Keratinocyte (primary cell): ENCODE data around the gene TMEM39B. TPM values are rescaled to one million over a fixed set of nuclear protein-coding genes. Genes with fewer than 3 reads are reported as not detected.

Source experiments
- DNase-seq: peaks from one replicate; pipeline ENCODE4 v3.0.0-alpha.2; 2011; ENCODE audit warnings: low read depth, missing footprints, low spot score
- FAIRE-seq: peaks from 2 replicates; lab custom pipeline; 2011; peaks lifted over from hg19 to GRCh38; lab: Jason Lieb, UNC
- H2AFZ ChIP-seq: 2 replicates; pipeline ENCODE4 v1.6.0; 2012; ENCODE audit warnings: low read length, control low read depth, inconsistent platforms; ENCODE audit not compliant: control insufficient read depth
- H3K27ac ChIP-seq: 2 replicates; pipeline ENCODE4 v1.5.1; 2011; ENCODE audit warnings: low read length; ENCODE audit not compliant: control insufficient read depth, insufficient read depth
- H3K27me3 ChIP-seq: 3 replicates; pipeline ENCODE4 v1.6.0; 2011; ENCODE audit warnings: low read length; ENCODE audit not compliant: control insufficient read depth, insufficient read depth; ENCODE audit errors: extremely low read depth
- H3K36me3 ChIP-seq, 2 experiments: 2 replicates in 1 of 2; 3 replicates in 1 of 2; pipeline ENCODE4 v1.5.1; 2011; ENCODE audit warnings: low read length in 2 of 2, mild to moderate bottlenecking in 1 of 2; ENCODE audit not compliant: control insufficient read depth in 2 of 2, insufficient read depth in 2 of 2; ENCODE audit errors: extremely low read depth in 1 of 2
- H3K4me1 ChIP-seq: 3 replicates; pipeline ENCODE4 v1.5.1; 2011; ENCODE audit warnings: low read length; ENCODE audit not compliant: control insufficient read depth, insufficient read depth; ENCODE audit errors: extremely low read depth
- H3K4me2 ChIP-seq: 3 replicates; pipeline ENCODE4 v1.6.0; 2011; ENCODE audit warnings: low read depth, low read length; ENCODE audit not compliant: control insufficient read depth, insufficient read depth; ENCODE audit errors: extremely low read depth
- H3K4me3 ChIP-seq, 3 experiments: fragments of 200-600 bp in 1 of 3; sonication (generic) in 1 of 3; 2 replicates in 2 of 3; 3 replicates in 1 of 3; pipeline ENCODE4 v1.5.1; 2011 to 2016; ENCODE audit warnings: low read length in 3 of 3, mild to moderate bottlenecking in 3 of 3, control low read depth in 2 of 3, inconsistent platforms in 1 of 3, low read depth in 1 of 3, mixed read lengths in 1 of 3, mixed run types in 1 of 3, moderate library complexity in 1 of 3; ENCODE audit not compliant: control insufficient read depth in 2 of 3, insufficient read depth in 2 of 3; ENCODE audit errors: extremely low read depth in 1 of 3
- H3K79me2 ChIP-seq: 2 replicates; pipeline ENCODE4 v1.6.0; 2012; ENCODE audit warnings: low read length; ENCODE audit not compliant: control insufficient read depth, insufficient read depth
- H3K9ac ChIP-seq: 3 replicates; pipeline ENCODE4 v1.6.0; 2011; ENCODE audit warnings: low read length; ENCODE audit not compliant: control insufficient read depth, insufficient read depth; ENCODE audit errors: extremely low read depth
- H3K9me1 ChIP-seq: 3 replicates; pipeline ENCODE4 v1.6.0; 2011; ENCODE audit warnings: low read length; ENCODE audit not compliant: control insufficient read depth, insufficient read depth; ENCODE audit errors: extremely low read depth
- H3K9me3 ChIP-seq: 2 replicates; pipeline ENCODE4 v1.5.1; 2012; ENCODE audit warnings: low read depth, low read length; ENCODE audit not compliant: control insufficient read depth
- H4K20me1 ChIP-seq: 3 replicates; pipeline ENCODE4 v1.6.0; 2011; ENCODE audit warnings: low read length; ENCODE audit not compliant: control insufficient read depth, insufficient read depth; ENCODE audit errors: extremely low read depth
- EZH2 ChIP-seq: IDR thresholded peaks from one replicate; pipeline ENCODE4 v1.6.1; 2012; ENCODE audit warnings: inconsistent platforms, mild to moderate bottlenecking, low read length, moderate library complexity
- dilution Hi-C: fragments of 300-500 bp; cut with MboI; formaldehyde crosslinking; loops from one replicate; pipeline ENCODE4 v1.7.0; 2020; ENCODE audit warnings: low sequenced_read_pairs; ENCODE audit not compliant: extremely low pct_ligation_motif_present
- polyA plus RNA-seq, 5 experiments: library from polyadenylated mRNA; depleted of rRNA in 3 of 5; stranded (reverse) in 3 of 5; stranded (forward) in 1 of 5; unstranded in 1 of 5; fragments of >200 nt; gene quantifications; 1 replicate in 1 of 5; 2 replicates in 3 of 5; 3 replicates in 1 of 5; pipeline versions ENCODE4 v1.2.1 to v1.2.3, GENCODE V29; 2011 to 2012; ENCODE audit warnings: missing spikeins in 2 of 5, low read depth in 1 of 5, low replicate concordance in 1 of 5
- TF ChIP-seq, protein P1 (sequence below), 3 experiments: IDR thresholded peaks in 1 of 3; conservative IDR thresholded peaks in 1 of 3; optimal IDR thresholded peaks in 1 of 3; 2 replicates in 2 of 3; 3 replicates in 1 of 3; pipeline versions ENCODE3 to v1.5.1; 2011; ENCODE audit warnings: low read length in 3 of 3, mild to moderate bottlenecking in 3 of 3, moderate library complexity in 2 of 3, control low read depth in 1 of 3, inconsistent platforms in 1 of 3; ENCODE audit not compliant: insufficient read depth in 2 of 3; ENCODE audit errors: extremely low read depth in 1 of 3

The TMEM39B gene
- polyA plus RNA-seq, 1 donor (not counting 4 experiments of a cell fraction or from before 2014, with no cell fraction given): 6.8 TPM

GRCh38 chr1:32031578-32032274, 41.0 kb upstream of the TMEM39B start:
- no peak overlapping the region for H3K4me3 ChIP-seq
- peaks cover 19 to 26% of the 10 kb centered on the region in 2 experiments for H3K36me3 ChIP-seq
- TF ChIP-seq, protein P1, sequence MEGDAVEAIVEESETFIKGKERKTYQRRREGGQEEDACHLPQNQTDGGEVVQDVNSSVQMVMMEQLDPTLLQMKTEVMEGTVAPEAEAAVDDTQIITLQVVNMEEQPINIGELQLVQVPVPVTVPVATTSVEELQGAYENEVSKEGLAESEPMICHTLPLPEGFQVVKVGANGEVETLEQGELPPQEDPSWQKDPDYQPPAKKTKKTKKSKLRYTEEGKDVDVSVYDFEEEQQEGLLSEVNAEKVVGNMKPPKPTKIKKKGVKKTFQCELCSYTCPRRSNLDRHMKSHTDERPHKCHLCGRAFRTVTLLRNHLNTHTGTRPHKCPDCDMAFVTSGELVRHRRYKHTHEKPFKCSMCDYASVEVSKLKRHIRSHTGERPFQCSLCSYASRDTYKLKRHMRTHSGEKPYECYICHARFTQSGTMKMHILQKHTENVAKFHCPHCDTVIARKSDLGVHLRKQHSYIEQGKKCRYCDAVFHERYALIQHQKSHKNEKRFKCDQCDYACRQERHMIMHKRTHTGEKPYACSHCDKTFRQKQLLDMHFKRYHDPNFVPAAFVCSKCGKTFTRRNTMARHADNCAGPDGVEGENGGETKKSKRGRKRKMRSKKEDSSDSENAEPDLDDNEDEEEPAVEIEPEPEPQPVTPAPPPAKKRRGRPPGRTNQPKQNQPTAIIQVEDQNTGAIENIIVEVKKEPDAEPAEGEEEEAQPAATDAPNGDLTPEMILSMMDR (optimal IDR thresholded peaks at IDR 0.05 in 1 of 3, IDR thresholded peaks at IDR 0.05 in 1 of 3, conservative IDR thresholded peaks at IDR 0.05 in 1 of 3; ENCODE audit: extremely low read depth in 1 of 3, insufficient read depth in 2 of 3, low read length in 3 of 3): no peak
- TF ChIP-seq EZH2: no peak
- peaks cover 4% of the 10 kb centered on the region for H3K4me1 ChIP-seq
- H3K9me1 ChIP-seq: no peaks in the 10 kb centered on the region
- no peak overlapping the region for H3K4me2 ChIP-seq
- FAIRE-seq: no peak
- H3K27me3 ChIP-seq: no peaks in the 10 kb centered on the region
- H3K9ac ChIP-seq: no peak overlapping the region
- H3K27ac ChIP-seq: no peak overlapping the region
- dilution Hi-C loops: no loop called here
- peaks cover 27% of the 10 kb centered on the region for H4K20me1 ChIP-seq
- DNase-seq: no peak
- peaks cover 91% of the 10 kb centered on the region for H3K79me2 ChIP-seq
- no peak overlapping the region for H2AFZ ChIP-seq
- H3K9me3 ChIP-seq: no peaks in the 10 kb centered on the region

DNA sequence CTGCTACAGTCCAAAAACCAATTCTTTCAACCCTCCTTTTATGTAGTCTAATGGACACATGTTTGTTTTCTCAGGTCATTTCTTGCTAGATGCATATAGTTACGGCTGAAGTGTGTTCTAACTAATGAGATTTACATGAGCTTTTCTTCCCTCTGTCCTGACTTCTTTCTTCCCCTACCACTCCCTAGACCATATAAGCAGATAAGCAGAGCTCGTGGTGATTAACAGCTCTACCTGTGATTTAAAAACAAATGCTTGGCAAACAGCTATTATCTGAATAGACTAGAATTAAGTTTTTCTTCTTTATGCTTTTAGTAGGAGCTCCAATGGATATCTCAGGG, 40.5 kb upstream of the TMEM39B start:
- no peak overlapping the region for H2AFZ ChIP-seq
- FAIRE-seq: no peak
- peaks cover 23% of the 10 kb centered on the region for H4K20me1 ChIP-seq
- TF ChIP-seq, protein P1 (optimal IDR thresholded peaks at IDR 0.05 in 1 of 3, IDR thresholded peaks at IDR 0.05 in 1 of 3, conservative IDR thresholded peaks at IDR 0.05 in 1 of 3; ENCODE audit: extremely low read depth in 1 of 3, insufficient read depth in 2 of 3, low read length in 3 of 3): no peak
- dilution Hi-C loops: no loop called here
- no peaks in the 10 kb centered on the region for H3K9me1 ChIP-seq
- H3K4me1 ChIP-seq: peaks cover 4% of the 10 kb centered on the region
- no peaks in the 10 kb centered on the region for H3K27me3 ChIP-seq
- no peak overlapping the region for H3K27ac ChIP-seq
- H3K9ac ChIP-seq: no peak overlapping the region
- no peak overlapping the region for H3K4me2 ChIP-seq
- no peak for DNase-seq
- H3K9me3 ChIP-seq: no peaks in the 10 kb centered on the region
- H3K4me3 ChIP-seq: no peak overlapping the region
- peaks cover 89% of the 10 kb centered on the region for H3K79me2 ChIP-seq
- peaks cover 21 to 31% of the 10 kb centered on the region in 2 experiments for H3K36me3 ChIP-seq
